ENCODE results near the gene CFAP119. TPM values are rescaled to one million over a fixed set of nuclear protein-coding genes. Genes with fewer than 3 reads are reported as not detected.
A peak's percentile ranks its signal among the peaks of the same experiment; 100 is the strongest.

CFAP119 gene
- total and polyA plus RNA-seq, 9 of the 15 experiments (the other 6 are each of a cell fraction or from before 2014, with no cell fraction given): 5.5 to 33.7 (median 9.6) TPM

DNA sequence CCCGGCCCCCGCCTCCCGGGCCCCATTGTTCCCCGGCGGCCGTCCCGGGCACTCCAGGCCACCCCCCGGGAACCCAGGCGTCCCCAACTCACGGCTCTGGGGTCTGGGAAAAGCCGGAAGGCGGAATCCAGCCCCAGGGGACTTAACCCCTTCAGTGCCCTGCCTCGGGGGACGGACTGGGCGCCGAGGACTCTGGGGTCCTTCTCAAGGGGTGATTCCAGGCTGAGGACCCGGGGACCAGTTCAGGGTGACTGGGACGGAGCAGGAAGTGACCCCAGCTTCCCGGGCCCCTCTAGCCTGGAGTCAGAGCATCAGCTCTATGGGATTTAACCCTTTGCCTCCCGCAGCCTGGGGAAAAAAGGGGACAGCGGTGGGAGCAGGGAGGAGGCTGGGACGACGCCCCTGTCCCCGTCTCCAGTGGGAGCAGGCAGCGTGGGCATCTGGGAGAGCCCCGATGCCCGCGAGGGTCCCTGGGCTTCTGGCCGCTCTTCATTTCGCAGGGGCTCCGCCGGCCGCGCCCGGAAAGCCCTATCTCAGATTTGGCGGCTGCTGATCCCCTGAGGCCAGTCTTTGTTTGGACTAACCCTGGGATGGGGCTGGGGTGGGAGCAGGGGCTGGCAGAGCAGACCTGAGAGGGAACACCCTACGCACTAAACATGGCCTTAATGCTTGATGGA lies 25.2 kb upstream of the CFAP119 start, which contains the start of gene ZNF629 (continued):
- TF ChIP-seq, protein P1, sequence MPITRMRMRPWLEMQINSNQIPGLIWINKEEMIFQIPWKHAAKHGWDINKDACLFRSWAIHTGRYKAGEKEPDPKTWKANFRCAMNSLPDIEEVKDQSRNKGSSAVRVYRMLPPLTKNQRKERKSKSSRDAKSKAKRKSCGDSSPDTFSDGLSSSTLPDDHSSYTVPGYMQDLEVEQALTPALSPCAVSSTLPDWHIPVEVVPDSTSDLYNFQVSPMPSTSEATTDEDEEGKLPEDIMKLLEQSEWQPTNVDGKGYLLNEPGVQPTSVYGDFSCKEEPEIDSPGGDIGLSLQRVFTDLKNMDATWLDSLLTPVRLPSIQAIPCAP (CRISPR knock-in tag; IDR thresholded peaks at IDR 0.05; ENCODE audit: borderline replicate concordance): no peak
- TF ChIP-seq DPF2 (IDR thresholded peaks at IDR 0.05) (no peak), TAF9B (IDR thresholded peaks at IDR 0.05; ENCODE audit: partially characterized antibody) (peak; percentile 80), XRCC5 (IDR thresholded peaks at IDR 0.05; ENCODE audit: low read depth, low read length) (peak; percentile 94), ZFPM2 (CRISPR knock-in tag; IDR thresholded peaks at IDR 0.05) (0 out of 2 replicates have a peak, but pooled peaks have one; percentile 21), NUFIP1 (IDR thresholded peaks at IDR 0.05; ENCODE audit: partially characterized antibody) (no peak), RB1 (IDR thresholded peaks at IDR 0.05; ENCODE audit: low read depth) (peak; percentile 41; the same call in 1 of the 2 replicates)
- TF ChIP-seq, protein P2, sequence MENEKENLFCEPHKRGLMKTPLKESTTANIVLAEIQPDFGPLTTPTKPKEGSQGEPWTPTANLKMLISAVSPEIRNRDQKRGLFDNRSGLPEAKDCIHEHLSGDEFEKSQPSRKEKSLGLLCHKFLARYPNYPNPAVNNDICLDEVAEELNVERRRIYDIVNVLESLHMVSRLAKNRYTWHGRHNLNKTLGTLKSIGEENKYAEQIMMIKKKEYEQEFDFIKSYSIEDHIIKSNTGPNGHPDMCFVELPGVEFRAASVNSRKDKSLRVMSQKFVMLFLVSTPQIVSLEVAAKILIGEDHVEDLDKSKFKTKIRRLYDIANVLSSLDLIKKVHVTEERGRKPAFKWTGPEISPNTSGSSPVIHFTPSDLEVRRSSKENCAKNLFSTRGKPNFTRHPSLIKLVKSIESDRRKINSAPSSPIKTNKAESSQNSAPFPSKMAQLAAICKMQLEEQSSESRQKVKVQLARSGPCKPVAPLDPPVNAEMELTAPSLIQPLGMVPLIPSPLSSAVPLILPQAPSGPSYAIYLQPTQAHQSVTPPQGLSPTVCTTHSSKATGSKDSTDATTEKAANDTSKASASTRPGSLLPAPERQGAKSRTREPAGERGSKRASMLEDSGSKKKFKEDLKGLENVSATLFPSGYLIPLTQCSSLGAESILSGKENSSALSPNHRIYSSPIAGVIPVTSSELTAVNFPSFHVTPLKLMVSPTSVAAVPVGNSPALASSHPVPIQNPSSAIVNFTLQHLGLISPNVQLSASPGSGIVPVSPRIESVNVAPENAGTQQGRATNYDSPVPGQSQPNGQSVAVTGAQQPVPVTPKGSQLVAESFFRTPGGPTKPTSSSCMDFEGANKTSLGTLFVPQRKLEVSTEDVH (IDR thresholded peaks at IDR 0.05; ENCODE audit: low read depth, partially characterized antibody): peak; percentile 68
- TF ChIP-seq, protein P3, sequence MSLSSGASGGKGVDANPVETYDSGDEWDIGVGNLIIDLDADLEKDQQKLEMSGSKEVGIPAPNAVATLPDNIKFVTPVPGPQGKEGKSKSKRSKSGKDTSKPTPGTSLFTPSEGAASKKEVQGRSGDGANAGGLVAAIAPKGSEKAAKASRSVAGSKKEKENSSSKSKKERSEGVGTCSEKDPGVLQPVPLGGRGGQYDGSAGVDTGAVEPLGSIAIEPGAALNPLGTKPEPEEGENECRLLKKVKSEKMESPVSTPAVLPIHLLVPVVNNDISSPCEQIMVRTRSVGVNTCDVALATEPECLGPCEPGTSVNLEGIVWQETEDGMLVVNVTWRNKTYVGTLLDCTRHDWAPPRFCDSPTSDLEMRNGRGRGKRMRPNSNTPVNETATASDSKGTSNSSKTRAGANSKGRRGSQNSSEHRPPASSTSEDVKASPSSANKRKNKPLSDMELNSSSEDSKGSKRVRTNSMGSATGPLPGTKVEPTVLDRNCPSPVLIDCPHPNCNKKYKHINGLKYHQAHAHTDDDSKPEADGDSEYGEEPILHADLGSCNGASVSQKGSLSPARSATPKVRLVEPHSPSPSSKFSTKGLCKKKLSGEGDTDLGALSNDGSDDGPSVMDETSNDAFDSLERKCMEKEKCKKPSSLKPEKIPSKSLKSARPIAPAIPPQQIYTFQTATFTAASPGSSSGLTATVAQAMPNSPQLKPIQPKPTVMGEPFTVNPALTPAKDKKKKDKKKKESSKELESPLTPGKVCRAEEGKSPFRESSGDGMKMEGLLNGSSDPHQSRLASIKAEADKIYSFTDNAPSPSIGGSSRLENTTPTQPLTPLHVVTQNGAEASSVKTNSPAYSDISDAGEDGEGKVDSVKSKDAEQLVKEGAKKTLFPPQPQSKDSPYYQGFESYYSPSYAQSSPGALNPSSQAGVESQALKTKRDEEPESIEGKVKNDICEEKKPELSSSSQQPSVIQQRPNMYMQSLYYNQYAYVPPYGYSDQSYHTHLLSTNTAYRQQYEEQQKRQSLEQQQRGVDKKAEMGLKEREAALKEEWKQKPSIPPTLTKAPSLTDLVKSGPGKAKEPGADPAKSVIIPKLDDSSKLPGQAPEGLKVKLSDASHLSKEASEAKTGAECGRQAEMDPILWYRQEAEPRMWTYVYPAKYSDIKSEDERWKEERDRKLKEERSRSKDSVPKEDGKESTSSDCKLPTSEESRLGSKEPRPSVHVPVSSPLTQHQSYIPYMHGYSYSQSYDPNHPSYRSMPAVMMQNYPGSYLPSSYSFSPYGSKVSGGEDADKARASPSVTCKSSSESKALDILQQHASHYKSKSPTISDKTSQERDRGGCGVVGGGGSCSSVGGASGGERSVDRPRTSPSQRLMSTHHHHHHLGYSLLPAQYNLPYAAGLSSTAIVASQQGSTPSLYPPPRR (CRISPR knock-in tag; IDR thresholded peaks at IDR 0.05; ENCODE audit: borderline replicate concordance): 0 out of 2 replicates have a peak, but pooled peaks have one; percentile 28
- TF ChIP-seq, protein P4, sequence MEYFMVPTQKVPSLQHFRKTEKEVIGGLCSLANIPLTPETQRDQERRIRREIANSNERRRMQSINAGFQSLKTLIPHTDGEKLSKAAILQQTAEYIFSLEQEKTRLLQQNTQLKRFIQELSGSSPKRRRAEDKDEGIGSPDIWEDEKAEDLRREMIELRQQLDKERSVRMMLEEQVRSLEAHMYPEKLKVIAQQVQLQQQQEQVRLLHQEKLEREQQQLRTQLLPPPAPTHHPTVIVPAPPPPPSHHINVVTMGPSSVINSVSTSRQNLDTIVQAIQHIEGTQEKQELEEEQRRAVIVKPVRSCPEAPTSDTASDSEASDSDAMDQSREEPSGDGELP (CRISPR knock-in tag; IDR thresholded peaks at IDR 0.05; ENCODE audit: borderline replicate concordance): peak; percentile 47; the same call in 1 of the 2 replicates
- TF ChIP-seq, protein P5, sequence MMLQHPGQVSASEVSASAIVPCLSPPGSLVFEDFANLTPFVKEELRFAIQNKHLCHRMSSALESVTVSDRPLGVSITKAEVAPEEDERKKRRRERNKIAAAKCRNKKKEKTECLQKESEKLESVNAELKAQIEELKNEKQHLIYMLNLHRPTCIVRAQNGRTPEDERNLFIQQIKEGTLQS (IDR thresholded peaks at IDR 0.05): no peak
- TF ChIP-seq, protein P5 (CRISPR knock-in tag; conservative IDR thresholded peaks at IDR 0.05): 0 out of 2 replicates have a peak, but pooled peaks have one; percentile 50
- TF ChIP-seq, protein P6, sequence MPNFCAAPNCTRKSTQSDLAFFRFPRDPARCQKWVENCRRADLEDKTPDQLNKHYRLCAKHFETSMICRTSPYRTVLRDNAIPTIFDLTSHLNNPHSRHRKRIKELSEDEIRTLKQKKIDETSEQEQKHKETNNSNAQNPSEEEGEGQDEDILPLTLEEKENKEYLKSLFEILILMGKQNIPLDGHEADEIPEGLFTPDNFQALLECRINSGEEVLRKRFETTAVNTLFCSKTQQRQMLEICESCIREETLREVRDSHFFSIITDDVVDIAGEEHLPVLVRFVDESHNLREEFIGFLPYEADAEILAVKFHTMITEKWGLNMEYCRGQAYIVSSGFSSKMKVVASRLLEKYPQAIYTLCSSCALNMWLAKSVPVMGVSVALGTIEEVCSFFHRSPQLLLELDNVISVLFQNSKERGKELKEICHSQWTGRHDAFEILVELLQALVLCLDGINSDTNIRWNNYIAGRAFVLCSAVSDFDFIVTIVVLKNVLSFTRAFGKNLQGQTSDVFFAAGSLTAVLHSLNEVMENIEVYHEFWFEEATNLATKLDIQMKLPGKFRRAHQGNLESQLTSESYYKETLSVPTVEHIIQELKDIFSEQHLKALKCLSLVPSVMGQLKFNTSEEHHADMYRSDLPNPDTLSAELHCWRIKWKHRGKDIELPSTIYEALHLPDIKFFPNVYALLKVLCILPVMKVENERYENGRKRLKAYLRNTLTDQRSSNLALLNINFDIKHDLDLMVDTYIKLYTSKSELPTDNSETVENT (CRISPR knock-in tag; IDR thresholded peaks at IDR 0.05): peak; percentile 98

Measured in K562 (cell line).